HG03039 (cell line): ENCODE results near the gene SYT7.

Experiments
- ATAC-seq: cut with Tn5 transposase; IDR thresholded peaks from one replicate; pipeline ENCODE4 v1.9.1; 2021; ENCODE audit warnings: mild to moderate bottlenecking, moderate library complexity; ENCODE audit not compliant: unreplicated experiment

Gene SYT7

DNA sequence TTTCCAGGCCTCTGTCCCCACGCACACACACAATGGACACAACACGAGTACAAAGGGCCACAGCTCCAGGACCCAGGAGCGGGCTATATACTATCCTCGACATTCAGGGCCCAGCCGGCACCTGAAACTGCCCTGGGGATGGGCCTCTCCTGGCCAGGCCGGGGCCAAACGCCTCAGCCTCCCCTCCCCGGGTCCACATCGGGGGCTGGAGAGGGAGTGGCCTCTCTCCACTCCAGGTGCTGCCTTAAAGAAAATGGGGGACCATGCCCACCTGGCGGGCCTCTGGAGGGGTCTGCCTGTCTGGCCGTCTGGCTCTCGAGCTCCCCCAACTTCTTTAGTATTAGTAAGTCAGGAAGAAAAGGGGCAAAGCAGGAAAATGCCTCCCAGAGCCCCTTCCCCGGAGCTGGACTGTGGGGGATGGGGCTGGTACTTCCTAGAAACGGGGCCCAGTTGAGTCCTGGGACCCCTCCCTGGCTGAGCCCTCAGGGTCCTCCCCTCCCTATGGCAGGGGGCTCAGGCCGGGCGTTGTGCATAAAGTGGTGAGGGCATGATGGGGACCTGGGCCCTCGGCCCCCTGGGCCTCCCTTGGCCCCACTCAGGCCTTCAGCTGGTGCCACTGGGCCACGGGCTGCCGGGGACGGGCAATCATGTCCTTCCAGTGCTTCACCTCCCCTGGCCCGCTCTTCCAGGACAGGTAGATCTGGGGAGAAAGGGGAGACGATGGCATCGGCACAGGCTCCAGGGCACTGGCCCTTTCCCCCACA, 62.7 kb downstream of the SYT7 start:
- ATAC-seq: no peak

DNA sequence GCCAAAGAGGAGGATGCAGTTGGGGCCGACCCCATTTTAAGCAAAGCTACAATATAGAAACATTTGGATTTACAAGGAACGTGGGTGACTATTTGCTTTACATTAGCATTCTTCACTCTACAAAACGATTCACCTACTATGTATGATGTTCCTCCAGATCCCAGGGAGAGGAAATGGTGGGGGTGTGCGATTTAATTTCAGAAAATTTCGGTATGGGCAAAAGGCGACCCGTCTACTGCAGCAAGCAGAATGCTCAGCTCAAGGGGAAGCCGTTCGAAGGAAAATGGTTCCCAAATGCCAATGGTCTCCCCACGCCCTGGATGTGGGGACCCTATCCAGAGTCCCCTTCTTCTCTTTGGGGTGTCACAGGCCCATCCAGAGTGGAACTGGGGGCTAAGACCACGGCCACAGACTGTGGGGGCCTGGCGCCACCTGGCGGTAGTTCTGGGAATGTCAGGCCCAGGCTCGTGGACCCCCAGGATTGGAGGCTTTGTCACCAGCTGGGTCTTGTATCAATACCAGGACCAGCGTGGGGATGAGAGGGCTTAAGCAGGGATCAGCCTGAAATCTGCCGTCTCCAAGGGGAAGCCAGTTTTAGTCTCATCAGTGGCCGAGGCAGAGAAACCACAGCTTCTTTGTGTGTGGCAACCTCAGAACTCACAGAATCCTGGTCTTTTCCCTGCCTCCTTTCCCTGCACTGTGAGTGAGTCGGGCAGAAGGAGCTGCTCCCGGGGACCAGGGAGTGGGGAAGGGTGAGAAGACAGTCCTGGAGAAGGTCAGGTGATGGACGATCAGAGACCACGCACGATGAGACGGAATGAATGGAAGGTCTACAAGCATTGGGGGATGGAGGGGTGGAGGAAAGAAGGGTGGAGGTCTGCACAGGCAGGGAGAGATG, 64.0 kb downstream of the SYT7 start:
- no peak for ATAC-seq

DNA sequence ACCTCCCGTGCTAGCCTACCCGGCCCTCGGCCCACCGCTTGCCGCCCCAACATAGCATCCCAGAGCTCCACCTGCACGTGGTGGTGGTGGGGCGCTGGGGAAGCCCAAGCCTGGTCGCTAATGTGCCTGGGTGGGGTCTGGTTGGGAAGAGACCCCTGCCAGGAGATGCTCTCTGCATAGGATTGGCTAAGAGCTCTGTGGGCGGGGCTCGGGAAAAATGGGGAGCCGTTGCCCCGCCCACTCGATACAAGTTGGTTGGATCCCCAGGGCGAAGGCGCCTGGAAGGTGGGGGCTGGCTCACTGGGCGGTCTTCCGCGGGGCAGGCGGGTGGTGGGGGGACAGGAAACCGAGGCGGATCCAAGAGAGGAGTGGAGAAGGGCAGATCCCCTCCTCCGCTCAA, 64.7 kb downstream of the SYT7 start:
- ATAC-seq: no peak

DNA sequence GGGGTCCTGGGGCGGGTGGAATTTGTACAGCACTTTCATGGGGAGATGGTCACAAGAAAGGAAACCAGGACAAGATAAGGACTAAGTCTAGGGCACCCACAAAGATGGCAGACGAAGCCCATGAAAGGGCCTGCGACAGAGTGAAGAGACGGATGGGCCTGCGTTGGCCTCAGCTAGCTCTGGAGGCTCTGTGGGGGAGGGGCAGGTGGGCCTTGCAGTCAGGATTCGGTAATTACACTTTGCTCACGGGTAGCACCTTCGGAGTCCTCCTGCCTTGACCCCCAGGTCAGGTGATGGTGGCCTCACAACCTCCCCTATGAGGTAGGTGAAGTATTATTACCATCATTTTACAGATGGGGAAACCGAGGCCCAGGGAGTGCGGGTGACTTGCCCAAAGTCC, 65.2 kb downstream of the SYT7 start:
- ATAC-seq: no peak

DNA sequence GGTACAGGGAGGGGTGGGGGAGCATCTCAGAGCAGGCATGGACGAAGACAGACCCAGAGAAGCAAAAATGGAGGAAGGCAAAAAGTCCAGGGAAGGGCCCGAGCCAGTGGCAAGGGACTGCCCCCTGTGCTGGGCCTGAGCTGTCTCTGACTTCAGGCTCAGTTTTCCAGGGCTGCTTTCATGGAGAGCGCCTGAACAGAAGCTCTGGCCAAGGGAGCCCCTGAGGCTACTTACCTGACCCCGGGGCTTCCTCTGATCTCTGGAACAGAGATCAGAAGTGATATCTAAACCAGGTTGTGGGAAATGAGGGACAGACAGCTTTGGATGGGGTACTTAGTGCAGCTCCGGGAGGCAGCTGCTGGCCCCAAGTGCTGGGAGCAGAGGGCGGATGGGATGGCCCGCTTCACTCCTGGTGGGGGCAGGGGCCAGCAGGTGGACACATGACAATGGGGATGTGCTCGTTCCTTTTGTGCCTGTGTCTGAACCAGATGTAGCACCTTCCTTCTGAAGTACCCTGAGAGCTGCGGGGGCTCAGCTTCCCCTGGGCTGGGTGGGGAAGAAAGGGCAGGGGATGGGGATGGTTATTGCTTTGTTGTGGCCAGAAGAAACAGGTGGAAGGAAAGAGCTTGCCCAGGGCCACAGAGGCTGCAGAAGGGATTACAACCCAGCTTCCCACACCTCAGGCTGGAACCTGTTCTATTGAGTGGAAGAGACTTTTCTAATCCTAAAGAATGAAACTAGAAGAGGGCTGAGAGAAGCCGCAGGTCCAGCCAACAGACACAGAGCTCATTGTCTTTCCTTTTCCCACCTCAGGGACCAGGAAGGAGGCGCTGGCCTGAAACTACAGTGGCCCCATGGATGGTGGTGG, 66.6 kb downstream of the SYT7 start:
- no peak for ATAC-seq

DNA sequence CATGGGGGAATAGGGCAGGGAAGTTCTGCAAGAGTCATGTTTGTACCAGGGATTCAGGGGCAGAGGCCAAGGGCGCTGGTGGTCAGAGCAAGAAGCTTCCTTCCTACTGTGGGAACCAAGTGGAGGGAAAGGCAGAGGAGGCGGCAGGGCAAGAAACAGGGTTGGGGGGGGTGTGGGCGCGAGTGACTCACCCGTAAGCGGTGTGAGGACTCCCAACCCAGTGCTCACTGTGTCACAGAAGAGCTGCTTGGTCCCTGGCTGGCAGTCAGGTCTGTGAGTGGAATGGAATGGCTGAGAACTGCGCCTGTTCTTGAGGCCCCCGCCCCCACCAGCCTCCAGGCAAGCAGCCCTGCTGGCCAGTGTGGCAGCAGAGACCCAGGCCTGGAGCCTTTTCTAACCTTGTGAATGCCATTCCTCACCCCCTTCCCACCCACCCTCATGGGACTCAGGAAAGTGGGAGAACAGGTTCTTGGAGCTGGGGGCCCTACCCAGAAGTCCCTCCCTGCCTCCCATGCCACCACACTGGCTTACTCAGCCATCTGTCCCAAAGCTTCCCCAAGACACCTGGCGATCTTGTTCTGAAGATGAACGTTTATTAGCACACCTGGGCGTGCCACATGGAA, 67.6 kb downstream of the SYT7 start:
- ATAC-seq: no peak

DNA sequence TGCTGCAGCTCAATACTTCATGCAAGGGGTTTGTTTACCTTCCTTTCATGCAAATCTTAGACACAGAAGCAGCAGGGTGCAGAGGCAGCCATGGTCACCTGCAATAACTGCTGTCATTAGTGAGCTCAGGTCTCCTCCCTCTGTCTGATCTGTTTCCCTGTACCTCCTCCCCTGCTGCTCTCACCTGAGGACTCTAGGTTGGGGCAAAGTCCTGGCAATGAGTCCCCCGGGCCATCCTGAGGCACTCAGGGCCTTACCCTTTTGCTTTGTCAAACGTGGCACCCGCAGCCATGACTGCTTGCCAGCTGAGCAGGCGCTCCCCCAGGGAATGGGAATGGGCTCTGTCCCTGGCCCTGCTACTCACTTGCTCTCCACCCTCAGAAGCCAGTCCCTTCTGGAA, 68.4 kb downstream of the SYT7 start:
- no peak for ATAC-seq

DNA sequence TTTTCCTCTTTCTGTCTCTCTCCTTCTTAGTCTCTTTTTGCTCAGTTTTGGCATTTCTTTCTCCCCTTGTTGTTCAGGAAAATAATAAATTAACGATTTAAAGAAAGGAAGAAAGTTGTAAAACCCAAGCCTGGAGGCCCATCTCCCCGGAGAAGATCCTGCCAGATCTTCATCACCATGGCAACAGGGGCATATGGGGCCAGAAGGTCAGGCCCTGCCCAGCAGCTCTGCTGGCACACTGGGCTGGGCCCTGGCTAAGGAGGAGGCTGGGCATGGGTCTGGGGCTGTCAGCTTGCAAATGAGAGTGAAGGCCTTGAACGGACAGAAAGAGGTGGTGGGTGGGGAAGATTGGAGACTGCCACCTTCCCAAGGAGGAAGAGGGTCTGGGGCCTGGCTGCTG, 69.5 kb downstream of the SYT7 start:
- no peak for ATAC-seq

DNA sequence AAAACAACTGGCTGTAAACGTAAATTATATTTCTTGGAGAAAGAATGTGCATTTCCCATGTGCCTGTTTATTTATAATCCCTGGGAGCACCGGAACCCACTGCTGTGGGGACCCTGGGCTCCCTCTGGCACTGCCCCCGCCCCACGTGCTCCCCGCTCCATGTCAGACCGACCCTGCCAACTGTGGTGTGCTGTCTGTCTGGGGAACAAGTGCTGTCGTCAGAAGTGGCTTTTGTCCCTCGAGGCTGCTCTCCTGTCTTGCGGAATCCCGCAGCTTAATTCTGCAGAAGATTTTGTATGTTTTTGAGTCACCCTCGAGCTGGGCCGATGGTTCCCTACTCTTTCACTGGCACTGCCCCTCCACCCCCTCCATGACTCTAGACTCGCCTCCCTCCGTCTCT, 69.9 kb downstream of the SYT7 start:
- no peak for ATAC-seq

DNA sequence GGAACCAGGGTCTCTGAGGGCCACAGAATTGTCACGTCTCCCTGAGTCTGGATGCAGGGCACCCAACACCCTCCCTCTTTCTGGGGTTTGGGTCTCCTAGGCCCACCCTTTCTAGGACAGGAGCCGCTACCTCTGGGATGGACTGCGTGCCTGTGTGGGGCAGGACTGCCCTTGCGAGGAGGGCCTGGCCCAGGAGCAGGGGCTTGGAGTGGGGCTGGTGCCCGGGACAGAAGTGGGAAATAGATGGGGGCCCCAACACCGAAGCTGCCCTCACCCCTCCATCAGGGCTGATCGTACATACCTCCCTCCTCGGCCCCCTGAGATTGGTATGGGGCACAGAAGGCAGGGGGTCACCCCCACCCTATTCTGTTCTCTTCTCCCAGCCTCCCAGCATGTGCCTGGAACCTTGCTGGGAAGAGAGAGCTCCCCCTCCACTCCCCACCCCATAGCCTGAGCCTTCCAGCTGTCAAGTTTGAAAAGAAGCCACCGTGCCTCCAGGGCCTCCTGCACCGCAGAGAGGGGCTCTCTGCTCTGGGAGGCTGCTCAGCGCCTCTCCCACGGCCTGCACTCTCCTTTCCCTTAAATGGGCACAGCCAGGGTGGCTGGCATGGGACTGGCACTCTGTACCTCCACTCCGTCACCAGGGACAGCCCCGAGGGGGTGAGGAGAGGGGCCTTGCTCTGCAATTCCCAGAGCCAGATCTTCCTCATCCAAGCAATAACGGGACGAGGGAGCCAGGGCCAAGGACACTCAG, 70.5 kb downstream of the SYT7 start:
- ATAC-seq: no peak

DNA sequence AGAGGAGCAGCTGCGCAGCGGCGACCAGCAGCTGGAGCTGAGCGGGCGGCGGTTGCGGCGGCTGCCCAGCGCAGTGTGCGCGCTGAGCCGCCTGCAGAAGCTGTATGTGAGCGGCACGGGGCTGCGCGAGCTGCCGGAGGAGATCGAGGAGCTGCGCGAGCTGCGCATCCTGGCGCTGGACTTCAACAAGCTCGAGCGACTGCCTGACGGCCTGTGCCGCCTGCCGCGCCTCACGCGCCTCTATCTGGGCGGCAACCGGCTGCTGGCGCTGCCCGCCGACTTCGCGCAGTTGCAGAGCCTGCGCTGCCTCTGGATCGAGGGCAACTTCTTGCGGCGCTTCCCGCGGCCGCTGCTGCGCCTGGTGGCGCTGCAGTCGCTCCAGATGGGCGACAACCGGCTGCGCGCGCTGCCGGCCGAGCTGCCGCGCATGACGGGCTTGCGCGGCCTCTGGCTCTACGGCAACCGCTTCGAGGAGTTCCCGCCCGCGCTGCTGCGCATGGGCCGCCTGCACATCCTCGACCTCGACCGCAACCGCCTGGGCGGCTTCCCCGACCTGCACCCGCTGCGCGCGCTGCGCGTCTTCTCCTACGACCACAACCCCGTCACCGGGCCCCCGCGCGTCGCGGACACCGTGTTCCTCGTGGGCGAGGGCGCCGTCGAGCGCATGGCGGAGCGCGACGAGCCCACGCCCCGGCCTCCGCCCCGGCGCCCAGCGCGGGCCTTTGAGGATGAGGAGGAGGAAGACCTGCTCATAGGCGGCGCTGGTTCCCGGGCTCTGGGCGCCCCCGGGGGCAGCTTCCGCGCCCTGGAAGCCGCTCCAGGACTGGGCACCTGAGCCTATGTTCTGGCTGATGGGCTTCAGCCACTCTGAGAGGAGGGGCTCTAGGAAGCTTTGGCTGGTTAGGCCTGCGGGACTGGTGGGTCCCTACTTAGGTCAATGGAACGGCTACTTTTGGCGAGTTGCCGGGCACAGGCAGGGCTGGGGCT, 71.5 kb downstream of the SYT7 start:
- peak; percentile 47 for ATAC-seq

DNA sequence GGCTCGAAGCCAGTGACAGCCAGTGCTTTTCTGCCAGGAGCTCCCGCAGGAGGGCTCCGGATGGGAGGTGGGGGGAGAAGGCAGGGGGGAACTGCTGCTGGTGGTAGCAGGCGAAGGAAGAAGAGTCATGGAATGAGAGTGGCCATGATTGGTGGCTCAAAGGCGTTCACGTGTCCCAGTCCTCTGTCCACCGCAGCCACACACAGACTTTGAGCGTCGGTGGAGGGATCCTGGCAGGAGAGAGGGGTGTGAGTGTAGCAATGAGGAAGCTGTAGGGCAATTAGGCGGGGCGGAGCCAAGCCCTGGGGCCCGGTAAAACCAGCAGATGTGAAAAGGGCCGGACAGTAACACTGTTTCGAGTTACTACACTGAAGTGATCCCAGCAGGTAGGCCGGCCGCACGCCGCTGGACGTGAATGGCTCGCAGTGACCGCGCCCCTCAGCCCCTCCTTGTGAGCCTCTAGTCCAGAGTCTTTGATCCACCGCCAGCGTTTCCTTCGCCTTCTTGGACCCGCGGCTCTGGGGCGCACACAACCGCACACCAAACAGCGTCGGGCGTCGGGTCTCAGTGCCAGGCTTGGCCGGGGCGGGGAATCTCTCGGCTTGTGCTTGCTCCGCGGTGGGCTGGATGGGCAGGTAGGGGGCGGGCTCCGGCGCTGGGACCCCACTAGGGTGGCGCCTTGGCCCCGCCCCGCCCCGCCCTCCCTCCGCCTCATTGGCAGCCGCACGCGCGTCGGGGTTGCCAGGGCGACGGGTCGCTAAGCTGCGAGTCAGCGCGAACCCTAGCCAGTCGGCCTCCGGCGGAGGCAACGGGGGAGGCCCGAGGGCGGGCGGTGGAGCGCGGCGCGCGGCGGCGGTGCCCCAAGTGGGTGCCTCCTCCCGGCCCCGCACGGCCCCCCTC, 72.7 kb downstream of the SYT7 start, which contains the start of gene LRRC10B:
Gene LRRC10B (plus strand): TSS at position 788 of the 900 bp plus-strand sequence. CDS start 250 bp downstream, outside the sequence.
- no peak for ATAC-seq

DNA sequence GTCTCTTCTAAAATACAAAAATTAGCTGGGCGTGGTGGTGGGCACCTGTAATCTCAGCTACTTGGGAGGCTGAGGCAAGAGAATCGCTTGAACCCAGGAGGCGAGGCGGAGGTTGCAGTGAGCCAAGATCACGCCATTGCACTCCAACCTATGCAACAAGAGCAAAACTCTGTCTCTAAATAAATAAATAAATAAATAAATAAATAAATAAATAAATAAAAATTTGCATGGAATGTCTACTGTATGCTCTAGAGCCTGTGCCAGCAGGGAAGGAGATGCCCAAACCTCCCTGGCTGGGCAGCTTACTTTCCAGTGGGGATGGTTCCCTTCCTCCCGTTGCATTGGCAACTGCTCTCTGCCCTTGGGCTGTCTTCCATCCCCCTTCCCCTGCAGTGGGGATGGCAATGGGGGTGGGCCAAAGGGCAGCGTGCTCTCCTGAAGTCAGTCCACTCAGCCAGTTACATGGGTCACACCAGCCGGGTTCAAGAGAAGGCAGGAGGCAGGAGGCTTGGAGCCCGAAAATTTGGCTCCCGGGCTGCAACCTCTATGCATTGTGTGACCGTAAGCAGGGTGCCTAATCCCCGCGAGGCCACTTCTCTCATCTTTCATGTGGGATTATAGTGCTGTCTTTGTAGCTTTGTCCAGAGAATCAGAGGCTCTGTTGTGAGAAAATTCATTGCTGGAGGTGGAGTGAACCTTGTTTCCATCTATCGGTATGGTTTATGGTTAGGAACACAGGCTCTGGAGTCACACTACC, 73.7 kb downstream of the SYT7 start:
- no peak for ATAC-seq

DNA sequence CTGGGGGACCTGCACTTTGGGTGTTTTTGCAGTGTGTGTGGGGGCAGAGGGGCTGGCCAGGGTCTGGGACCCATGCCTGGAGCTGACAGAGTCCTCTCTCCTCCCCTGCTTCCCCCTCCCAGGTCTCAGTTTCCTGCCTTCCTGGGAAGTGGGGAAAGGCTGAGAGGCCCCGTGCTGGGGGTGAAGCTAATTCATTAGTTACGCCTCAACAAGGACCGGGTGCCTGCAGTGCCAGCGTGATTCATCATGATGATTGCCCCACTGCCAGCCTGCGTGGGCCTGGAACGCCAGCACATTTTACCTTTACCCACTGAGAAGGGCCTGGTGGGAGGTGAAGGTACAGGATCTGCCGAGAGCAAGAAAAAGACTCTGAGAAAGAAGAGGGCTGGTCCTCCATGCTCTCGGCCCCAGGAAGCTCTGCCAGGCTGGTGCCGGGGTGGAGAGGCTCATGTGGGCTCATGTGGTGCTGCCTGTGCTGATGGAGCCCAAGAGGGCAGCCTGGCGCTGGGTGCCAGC, 75.2 kb downstream of the SYT7 start:
- no peak for ATAC-seq

DNA sequence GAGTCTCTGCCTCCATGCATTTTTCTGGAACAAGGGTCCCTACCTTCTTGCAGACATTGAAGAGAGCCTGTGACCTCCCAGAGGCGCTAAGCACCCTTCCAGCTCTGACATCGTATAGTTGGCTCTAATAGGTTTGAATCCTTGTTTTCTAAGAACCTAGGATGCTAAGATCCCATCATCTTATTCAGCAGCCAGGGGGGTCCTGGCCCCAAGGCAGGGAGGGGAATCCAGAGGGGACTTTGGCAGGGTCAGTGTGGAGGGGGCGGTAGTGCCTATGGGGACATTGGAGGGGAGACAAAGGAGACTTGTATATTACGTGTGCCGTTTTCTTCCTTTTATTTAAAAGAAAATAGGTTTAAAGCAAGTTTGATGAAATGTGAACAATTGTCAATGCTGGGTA, 75.8 kb downstream of the SYT7 start:
- no peak for ATAC-seq

DNA sequence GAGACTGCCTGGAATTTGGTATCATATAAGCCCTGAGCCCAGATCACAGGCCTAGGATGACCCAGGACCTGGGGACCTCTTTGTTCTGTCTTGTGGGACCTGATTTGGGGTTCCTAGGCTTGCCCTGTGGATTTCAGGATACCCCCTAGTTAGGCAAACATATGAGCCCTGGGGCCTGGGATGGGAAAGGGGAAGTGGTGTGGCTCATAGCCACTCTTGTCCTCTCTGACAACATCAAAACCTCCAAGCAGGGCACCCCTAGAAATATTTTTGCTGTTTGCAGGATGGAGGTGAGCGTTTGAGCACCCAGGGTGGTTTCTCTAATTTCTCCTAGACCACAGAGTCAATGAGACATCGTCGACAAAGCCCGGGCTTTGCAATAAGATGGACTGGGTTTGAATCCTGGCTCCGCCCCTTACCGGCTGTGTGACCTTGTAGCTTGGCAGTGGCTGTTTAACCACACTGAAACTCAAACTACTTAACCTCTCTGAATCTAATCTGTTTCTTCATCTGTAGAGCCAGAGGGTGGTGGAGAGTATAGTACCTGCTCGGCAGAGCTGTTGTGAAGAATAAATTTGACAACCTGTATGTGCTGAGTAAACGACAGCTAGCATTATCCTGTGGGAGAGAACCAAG, 77.6 kb downstream of the SYT7 start:
- ATAC-seq: no peak
